K562 (cell line): ENCODE results near the gene MYRIP. TPM values are rescaled to one million over a fixed set of nuclear protein-coding genes. Genes with fewer than 3 reads are reported as not detected.
A peak's percentile ranks its signal among the peaks of the same experiment; 100 is the strongest.

Experiments
- ATAC-seq: fragments of 200-7000 bp; cut with Tn5 transposase; 3 replicates; pipeline ENCODE4 v1.9.1; 2020; ENCODE audit warnings: moderate library complexity
- BruUV-seq: library from RNA; stranded (reverse); fragments of 400-500 nt; replicated peaks from 2 replicates; lab custom pipeline; 2021; lab: Mats Ljungman, UMichigan
- CTCF ChIA-PET: fragments of 300-600 bp; formaldehyde crosslinking; extraction: SDS; loops from one replicate; lab custom pipeline; 2021; ENCODE audit warnings: low intra/inter-chr PET ratio; lab: Yijun Ruan, JAX
- POLR2A ChIA-PET: fragments of 300-600, 350-650 bp; sonication (Branson Sonifier 250); formaldehyde crosslinking; extraction: SDS; loops from one replicate; lab custom pipeline; 2021; ENCODE audit warnings: antibody characterized with exemption, inconsistent platforms; lab: Yijun Ruan, JAX
- DNase-seq, 4 experiments: peaks; one replicate each; pipeline versions ENCODE4 v3.0.0 to v3.0.0-alpha.2; 2011 to 2018; ENCODE audit warnings: low spot score in 3 of 4, mixed read lengths in 3 of 4; ENCODE audit errors: extremely low read depth in 1 of 4
- FAIRE-seq: peaks from 2 replicates; lab custom pipeline; 2011; peaks lifted over from hg19 to GRCh38; lab: Jason Lieb, UNC
- H2AFZ ChIP-seq: 2 replicates; pipeline ENCODE4 v1.6.0; 2011; ENCODE audit warnings: low read depth, low read length, control low read depth, inconsistent platforms
- H3K27ac ChIP-seq: fragments of 200-600 bp; 3 replicates; pipeline ENCODE4 v1.8.0; 2011; ENCODE audit warnings: low read depth, mild to moderate bottlenecking, control low read depth, inconsistent platforms, low read length, moderate library complexity, mixed read lengths; ENCODE audit errors: extremely low read depth
- H3K27me3 ChIP-seq, 2 experiments: fragments of 300-600 bp in 1 of 2; 2 replicates in 1 of 2; 3 replicates in 1 of 2; pipeline versions ENCODE4 v1.6.0 to v1.8.0; 2011; ENCODE audit warnings: inconsistent platforms in 2 of 2, low read length in 2 of 2, mild to moderate bottlenecking in 1 of 2, mixed read lengths in 1 of 2, moderate library complexity in 1 of 2; ENCODE audit not compliant: control insufficient read depth in 2 of 2, insufficient read depth in 2 of 2
- H3K36me3 ChIP-seq: fragments of 300-600 bp; 3 replicates; pipeline ENCODE4 v1.8.0; 2011; ENCODE audit warnings: mild to moderate bottlenecking, low read length, inconsistent platforms; ENCODE audit not compliant: control insufficient read depth, insufficient read depth
- H3K4me1 ChIP-seq, 2 experiments: fragments of 200-600 bp in 1 of 2; replicated peaks in 1 of 2; 2 replicates in 1 of 2; 3 replicates in 1 of 2; pipeline versions ENCODE4 v1.5.1 to v1.8.0; 2011; ENCODE audit warnings: inconsistent platforms in 2 of 2, low read length in 2 of 2, mild to moderate bottlenecking in 1 of 2, mixed read lengths in 1 of 2, moderate library complexity in 1 of 2; ENCODE audit not compliant: control insufficient read depth in 2 of 2, insufficient read depth in 2 of 2
- H3K4me2 ChIP-seq: 2 replicates; pipeline ENCODE4 v1.6.1; 2011; ENCODE audit warnings: low read length, control low read depth, inconsistent platforms, mixed read lengths; ENCODE audit not compliant: insufficient read depth
- H3K4me3 ChIP-seq: fragments of 200-600 bp; sonication (generic), shearing (Covaris generic); 2 replicates; pipeline ENCODE4 v1.5.1; 2016; ENCODE audit warnings: control low read depth, inconsistent platforms
- H3K79me2 ChIP-seq: fragments of 200-600 bp; 3 replicates; pipeline ENCODE4 v1.8.0; 2011; ENCODE audit warnings: low read length, inconsistent platforms; ENCODE audit not compliant: control insufficient read depth, insufficient read depth
- H3K9ac ChIP-seq, 2 experiments: 2 replicates each; pipeline versions ENCODE4 v1.6.0 to v1.6.1; 2011; ENCODE audit warnings: low read depth in 2 of 2, low read length in 2 of 2, control low read depth in 1 of 2, inconsistent platforms in 1 of 2, mild to moderate bottlenecking in 1 of 2, mixed read lengths in 1 of 2; ENCODE audit not compliant: insufficient read depth in 1 of 2
- H3K9me1 ChIP-seq: one replicate; pipeline ENCODE4 v1.6.0; 2011; ENCODE audit warnings: inconsistent platforms, mild to moderate bottlenecking, low read length, moderate library complexity; ENCODE audit not compliant: control insufficient read depth, insufficient read depth
- H3K9me3 ChIP-seq: replicated peaks from 2 replicates; pipeline ENCODE4 v1.5.1; 2011; ENCODE audit warnings: low read depth, low read length, inconsistent platforms; ENCODE audit not compliant: control insufficient read depth, insufficient read depth
- H4K20me1 ChIP-seq: replicated peaks from 2 replicates; pipeline ENCODE4 v1.6.1; 2011; ENCODE audit warnings: low read length, inconsistent platforms, mixed read lengths; ENCODE audit not compliant: control insufficient read depth, insufficient read depth
- FIP1L1 ChIP-seq: fragments of 200-400 bp; formaldehyde crosslinking; IDR thresholded peaks from 2 replicates; pipeline ENCODE4 v1.6.1; 2018; ENCODE audit warnings: mild to moderate bottlenecking, low read depth, low read length; ENCODE audit not compliant: poor library complexity, severe bottlenecking
- MGA ChIP-seq: fragments of 450-650 bp; IDR thresholded peaks from 2 replicates; pipeline ENCODE4 v1.6.1; 2016; ENCODE audit warnings: mild to moderate bottlenecking, moderate library complexity
- RBFOX2 ChIP-seq: fragments of 200-400 bp; formaldehyde crosslinking; IDR thresholded peaks from 2 replicates; pipeline ENCODE4 v1.6.1; 2017; ENCODE audit warnings: low read depth, mild to moderate bottlenecking, low read length, moderate library complexity
- SMARCA5 ChIP-seq: fragments of 450-650 bp; IDR thresholded peaks from 2 replicates; pipeline ENCODE4 v1.6.1; 2016
- WGBS: fragments of 100-300 bp; shearing (Covaris generic); methylation state at CpG from one replicate; pipeline ENCODE4 v1.1.6; 2016; ENCODE audit warnings: low coverage, mixed read lengths; ENCODE audit not compliant: insufficient coverage; ENCODE audit errors: missing lambda C conversion rate; 5-methylcytosine and 5-hydroxymethylcytosine counted together
- in situ Hi-C: fragments of 300-500 bp; cut with MboI; formaldehyde crosslinking; loops from 4 replicates; pipeline ENCODE4 v1.15.0; 2018; ENCODE audit warnings: inconsistent platforms, mixed read lengths
- intact Hi-C: fragments of 100-400 bp; cut with micrococcal nuclease; formaldehyde crosslinking; loops from 2 replicates; pipeline ENCODE4 v1.14.2; 2022
- polyA plus RNA-seq, 8 experiments: library from polyadenylated mRNA; depleted of rRNA in 4 of 8; stranded (reverse) in 5 of 8; unstranded in 3 of 8; fragments of >200 nt; fragmentation: Nextera tagmentation in 2 of 8; fragmentation: Illumina TruSeq in 1 of 8; extraction: Ambion mirVana in 2 of 8; extraction: Trizol in 1 of 8; gene quantifications; 2 replicates each; pipeline versions ENCODE4 v1.2.1 to v1.2.3, GENCODE V29; 2011 to 2014; ENCODE audit warnings: inconsistent platforms in 1 of 8, missing spikeins in 1 of 8
- total RNA-seq, 7 experiments: library from RNA; depleted of rRNA in 6 of 7; stranded (reverse); fragments of >200 nt in 6 of 7; fragmentation: Illumina TruSeq in 2 of 7; extraction: Trizol in 2 of 7; gene quantifications; 2 replicates each; pipeline versions ENCODE4 v1.2.1 to v1.2.3, GENCODE V29; 2011 to 2021; ENCODE audit warnings: low replicate concordance in 1 of 7

The MYRIP gene
- total and polyA plus RNA-seq, 9 of the 15 experiments (the other 6 are each of a cell fraction or from before 2014, with no cell fraction given): 0.03 to 0.12 TPM; not detected in 7

GRCh38 chr3:39809995-39810595, 686 bp downstream of the MYRIP start:
- ATAC-seq (no peak; the same call in 2 of the 3 replicates), DNase-seq (no peak), FAIRE-seq (no peak)
- intact Hi-C loops: loop anchor here (10.0 kb wide), 3 partner anchors 185 to 505 kb away; no protein-coding TSS in a partner anchor
- H3K27ac ChIP-seq: no peak overlapping the region
- H2AFZ ChIP-seq: peak overlapping the region; percentile 71
- WGBS: 40% methylated on average over 37 of the region's 48 CpGs
- no peaks in the 10 kb centered on the region for H3K36me3 ChIP-seq
- H3K9ac ChIP-seq: peak overlapping the region in 1 of 2 experiments; percentile 83; a peak in 2 of 4 replicates
- peak overlapping the region; percentile 26 for H3K4me3 ChIP-seq
- H3K79me2 ChIP-seq: no peaks in the 10 kb centered on the region
- in situ Hi-C loops: no loop called here
- H3K9me1 ChIP-seq: no peaks in the 10 kb centered on the region
- H3K9me3 ChIP-seq: no peaks in the 10 kb centered on the region
- POLR2A ChIA-PET: no interaction called here
- H4K20me1 ChIP-seq: 0 out of 2 replicates have a peak, but pooled peaks cover 3% of the 10 kb centered on the region
- H3K4me1 ChIP-seq: peaks cover 0 to 15% of the 10 kb centered on the region in 2 experiments; a peak in 2 of 5 replicates
- H3K4me2 ChIP-seq: peak overlapping the region; percentile 47
- TF ChIP-seq FIP1L1 (peak; percentile 57), RBFOX2 (0 out of 2 replicates have a peak, but pooled peaks have one; percentile 33), SMARCA5 (no peak), MGA (0 out of 2 replicates have a peak, but pooled peaks have one; percentile 19)
- no TSS peak for BruUV-seq
- CTCF ChIA-PET: no interaction called here
- H3K27me3 ChIP-seq: peaks cover 2 to 29% of the 10 kb centered on the region in 2 experiments; a peak in 3 of 5 replicates
